Measurements from ENCODE around the gene DDX17. TPM values are rescaled to one million over a fixed set of nuclear protein-coding genes. Genes with fewer than 3 reads are reported as not detected.
A peak's percentile ranks its signal among the peaks of the same experiment; 100 is the strongest.
"Not testable (repeated sequence)": the region's sequence is repeated elsewhere in the genome, so short reads cannot be mapped to it uniquely, and the experiment has no call there.

Gene DDX17
- total RNA-seq, 1 donor from 2014 or later: 333 TPM

DNA sequence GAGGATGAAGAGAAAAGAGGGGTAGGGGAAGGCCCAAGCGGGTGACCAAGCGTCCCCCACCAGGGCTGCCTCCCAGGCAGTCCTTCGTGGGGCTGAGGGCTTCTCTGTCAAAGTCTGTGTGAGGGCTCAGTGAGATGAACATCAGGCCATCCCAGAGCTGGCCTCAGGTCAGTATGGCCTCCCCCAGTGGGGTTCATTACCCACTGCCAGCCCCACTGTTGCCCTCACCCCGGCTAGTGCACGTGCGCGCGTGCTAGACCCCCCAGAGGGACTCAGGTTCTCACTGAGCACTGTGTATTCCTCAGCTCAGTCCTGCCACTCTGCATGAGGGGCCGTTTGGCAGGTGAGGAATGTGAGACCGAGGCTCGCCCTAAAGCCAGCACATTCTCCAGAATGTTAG, 34.9 kb downstream of the DDX17 start:
- no peak for DNase-seq (ENCODE audit: low read depth)
- Histone ChIP-seq H3K27me3 (ENCODE audit: control insufficient read depth, insufficient read depth, low read length) (peaks cover 3% of the 10 kb centered on the region), H3K4me3 (ENCODE audit: low read depth, low read length) (no peak overlapping the region), H3K36me3 (ENCODE audit: control insufficient read depth, insufficient read depth, low read length) (no peaks in the 10 kb centered on the region)
- TF ChIP-seq, protein P1, sequence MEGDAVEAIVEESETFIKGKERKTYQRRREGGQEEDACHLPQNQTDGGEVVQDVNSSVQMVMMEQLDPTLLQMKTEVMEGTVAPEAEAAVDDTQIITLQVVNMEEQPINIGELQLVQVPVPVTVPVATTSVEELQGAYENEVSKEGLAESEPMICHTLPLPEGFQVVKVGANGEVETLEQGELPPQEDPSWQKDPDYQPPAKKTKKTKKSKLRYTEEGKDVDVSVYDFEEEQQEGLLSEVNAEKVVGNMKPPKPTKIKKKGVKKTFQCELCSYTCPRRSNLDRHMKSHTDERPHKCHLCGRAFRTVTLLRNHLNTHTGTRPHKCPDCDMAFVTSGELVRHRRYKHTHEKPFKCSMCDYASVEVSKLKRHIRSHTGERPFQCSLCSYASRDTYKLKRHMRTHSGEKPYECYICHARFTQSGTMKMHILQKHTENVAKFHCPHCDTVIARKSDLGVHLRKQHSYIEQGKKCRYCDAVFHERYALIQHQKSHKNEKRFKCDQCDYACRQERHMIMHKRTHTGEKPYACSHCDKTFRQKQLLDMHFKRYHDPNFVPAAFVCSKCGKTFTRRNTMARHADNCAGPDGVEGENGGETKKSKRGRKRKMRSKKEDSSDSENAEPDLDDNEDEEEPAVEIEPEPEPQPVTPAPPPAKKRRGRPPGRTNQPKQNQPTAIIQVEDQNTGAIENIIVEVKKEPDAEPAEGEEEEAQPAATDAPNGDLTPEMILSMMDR (IDR thresholded peaks at IDR 0.05; ENCODE audit: insufficient read depth, low read length, poor library complexity, severe bottlenecking): no peak

DNA sequence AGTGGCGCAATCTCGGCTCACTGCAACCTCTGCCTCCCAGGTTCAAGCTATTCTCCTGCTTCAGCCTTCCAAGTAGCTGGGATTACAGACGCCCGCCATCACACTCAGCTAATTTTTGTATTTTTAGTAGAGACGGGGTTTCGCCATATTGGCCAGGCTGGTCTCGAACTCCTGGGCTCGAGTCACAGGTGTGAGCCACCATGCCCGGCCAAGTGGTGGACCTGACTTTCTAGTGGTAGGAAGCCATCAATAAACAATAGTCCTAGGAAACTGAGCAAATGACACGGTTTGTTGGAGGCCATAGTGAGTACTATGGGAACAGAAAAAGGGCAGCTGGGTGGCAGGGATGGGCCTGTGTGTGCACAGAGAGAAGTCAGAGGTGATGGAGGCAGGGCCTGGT, 35.9 kb downstream of the DDX17 start:
- H3K4me3 ChIP-seq (ENCODE audit: low read depth, low read length); H3K27me3 ChIP-seq (ENCODE audit: control insufficient read depth, insufficient read depth, low read length); DNase-seq (ENCODE audit: low read depth); H3K36me3 ChIP-seq (ENCODE audit: control insufficient read depth, insufficient read depth, low read length): not testable (repeated sequence)

DNA sequence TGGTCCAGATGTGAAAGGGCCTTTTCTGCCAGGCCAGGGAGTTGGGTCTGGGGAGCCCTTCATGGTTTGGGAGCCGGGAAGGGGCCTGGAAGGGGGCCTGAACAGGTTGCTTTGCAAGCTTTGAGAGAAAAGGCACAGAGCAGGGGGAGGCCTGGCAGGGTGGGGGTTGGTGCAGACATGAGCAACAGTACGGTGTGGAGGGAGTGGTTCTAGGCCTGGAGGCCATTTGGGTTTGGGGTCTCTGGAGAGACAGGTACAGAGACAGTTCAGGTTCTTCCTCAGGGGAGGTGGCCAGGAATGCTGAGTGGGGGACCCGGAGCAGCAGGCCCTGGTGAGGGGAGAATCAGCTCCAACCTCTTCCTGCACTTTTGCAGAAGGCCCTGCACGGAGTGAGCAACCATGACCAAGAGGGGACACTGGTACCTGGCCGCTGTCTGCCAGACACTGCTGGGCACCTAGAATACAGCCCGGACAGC, 36.8 kb downstream of the DDX17 start:
- Histone ChIP-seq H3K27me3 (ENCODE audit: control insufficient read depth, insufficient read depth, low read length) (peaks cover 3% of the 10 kb centered on the region), H3K4me3 (ENCODE audit: low read depth, low read length) (no peak overlapping the region), H3K36me3 (ENCODE audit: control insufficient read depth, insufficient read depth, low read length) (no peaks in the 10 kb centered on the region)
- TF ChIP-seq, protein P1 (IDR thresholded peaks at IDR 0.05; ENCODE audit: insufficient read depth, low read length, poor library complexity, severe bottlenecking): no peak
- no peak for DNase-seq (ENCODE audit: low read depth)

DNA sequence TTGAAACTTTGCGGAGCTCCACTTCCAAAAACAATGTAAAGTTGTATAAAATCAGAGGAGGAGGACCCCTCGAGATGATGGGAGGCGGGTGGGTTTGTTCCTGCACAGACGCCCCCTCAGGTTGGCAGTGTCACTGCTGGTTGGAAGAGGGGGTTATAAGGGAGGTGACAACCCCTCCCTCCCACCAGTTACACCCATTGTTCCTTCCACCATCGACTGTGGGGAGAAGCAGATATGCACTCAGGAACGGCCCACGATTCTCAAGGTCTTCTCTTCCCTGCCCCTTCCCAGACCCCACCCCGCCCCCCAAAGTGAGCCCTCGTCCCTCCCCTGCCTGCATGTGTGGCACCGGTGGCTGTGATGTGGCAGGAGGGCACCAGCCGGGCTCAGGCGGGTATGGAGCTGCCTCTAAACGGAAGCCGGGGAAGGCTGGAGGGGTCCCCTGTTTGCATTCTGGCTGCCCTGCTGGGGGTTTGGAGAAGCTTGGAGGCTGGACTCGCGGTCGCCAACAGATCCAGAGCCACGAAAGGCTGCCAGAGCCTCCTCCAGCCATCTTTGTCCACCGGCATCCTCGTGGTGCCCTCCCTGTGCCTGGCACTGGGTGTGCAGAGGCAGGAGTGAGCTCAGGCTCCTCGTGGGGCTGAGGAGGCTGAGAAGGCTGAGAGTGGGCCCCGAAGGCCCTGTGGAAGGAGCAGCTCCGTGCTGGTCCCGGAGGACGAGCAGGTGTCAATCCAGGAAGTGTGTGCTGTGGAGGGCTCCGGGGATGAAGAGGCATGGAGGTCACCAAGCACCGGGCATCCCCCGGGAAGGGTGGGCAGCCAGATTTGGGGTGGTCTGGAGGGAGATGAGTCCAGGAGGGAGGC, 37.4 kb downstream of the DDX17 start:
- DNase-seq (ENCODE audit: low read depth): no peak
- TF ChIP-seq, protein P1 (IDR thresholded peaks at IDR 0.05; ENCODE audit: insufficient read depth, low read length, poor library complexity, severe bottlenecking): peak; percentile 32
- Histone ChIP-seq H3K4me3 (ENCODE audit: low read depth, low read length) (peak overlapping the region; percentile 61), H3K36me3 (ENCODE audit: control insufficient read depth, insufficient read depth, low read length) (no peaks in the 10 kb centered on the region), H3K27me3 (ENCODE audit: control insufficient read depth, insufficient read depth, low read length) (peaks cover 3% of the 10 kb centered on the region)

DNA sequence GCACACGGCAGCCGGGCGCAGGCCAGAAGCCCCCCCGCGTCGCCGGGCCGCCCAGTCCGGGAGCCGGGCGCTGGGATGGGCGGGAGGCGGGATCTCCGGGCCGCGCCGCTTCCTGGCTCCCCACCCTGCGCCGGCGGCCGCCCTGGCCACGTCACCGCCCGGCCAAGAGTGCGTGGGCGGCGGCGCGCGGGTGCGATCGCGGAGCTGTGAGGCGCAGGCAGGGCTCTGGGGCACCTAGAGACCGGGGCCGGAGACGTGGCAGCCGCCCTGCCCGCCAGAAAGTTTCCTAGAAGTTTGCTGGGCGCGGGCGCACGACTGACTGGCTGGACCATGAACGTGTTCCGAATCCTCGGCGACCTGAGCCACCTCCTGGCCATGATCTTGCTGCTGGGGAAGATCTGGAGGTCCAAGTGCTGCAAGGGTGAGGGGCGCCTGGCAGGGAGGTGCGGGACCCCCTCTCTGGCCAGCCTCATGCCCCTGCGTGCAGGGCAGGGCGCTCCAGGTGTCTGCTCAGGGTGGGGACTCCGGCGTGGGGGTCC, 38.1 kb downstream of the DDX17 start, which contains the start of gene KDELR3:
KDELR3 (plus strand) TSS at position 193 of the 539 bp plus-strand sequence; CDS start at position 331, 138 bp downstream.
- Histone ChIP-seq H3K27me3 (ENCODE audit: control insufficient read depth, insufficient read depth, low read length) (peaks cover 3% of the 10 kb centered on the region), H3K36me3 (ENCODE audit: control insufficient read depth, insufficient read depth, low read length) (no peaks in the 10 kb centered on the region), H3K4me3 (ENCODE audit: low read depth, low read length) (peak within 1 kb of the TSS; percentile 61)
- DNase-seq (ENCODE audit: low read depth): no peak
- TF ChIP-seq, protein P1 (IDR thresholded peaks at IDR 0.05; ENCODE audit: insufficient read depth, low read length, poor library complexity, severe bottlenecking): no peak

DNA sequence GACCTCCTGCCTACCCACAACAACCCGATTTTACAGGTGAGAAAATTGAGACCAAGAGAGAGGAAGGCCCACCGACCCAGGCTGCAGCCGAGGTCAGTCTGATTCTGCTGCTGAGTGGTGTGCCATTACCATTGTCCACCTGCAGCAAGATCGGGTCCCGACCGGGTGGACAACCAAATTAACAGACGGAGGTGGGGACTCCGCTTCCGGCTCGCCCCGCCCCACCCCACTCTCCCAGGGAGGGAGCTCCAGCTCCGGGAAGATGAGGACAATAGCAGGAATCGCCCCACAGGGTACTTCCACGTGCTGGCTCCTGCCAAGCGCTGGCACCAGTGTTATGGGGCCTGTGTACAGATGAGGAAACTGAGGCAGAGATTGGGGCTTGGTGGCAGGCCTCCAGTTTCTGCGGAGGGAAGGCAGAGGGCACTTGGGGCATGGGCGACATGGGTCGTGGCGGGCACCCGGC, 38.6 kb downstream of the DDX17 start:
- H3K4me3 ChIP-seq (ENCODE audit: low read depth, low read length): peak overlapping the region; percentile 61
- no peaks in the 10 kb centered on the region for H3K36me3 ChIP-seq (ENCODE audit: control insufficient read depth, insufficient read depth, low read length)
- no peak for DNase-seq (ENCODE audit: low read depth)
- H3K27me3 ChIP-seq (ENCODE audit: control insufficient read depth, insufficient read depth, low read length): peaks cover 3% of the 10 kb centered on the region
- TF ChIP-seq, protein P1 (IDR thresholded peaks at IDR 0.05; ENCODE audit: insufficient read depth, low read length, poor library complexity, severe bottlenecking): no peak

Data from kidney epithelial cell (primary cell).